CD4-positive, CD25-positive, alpha-beta regulatory T cell (primary cell): Measurements from ENCODE around the gene NBAS. TPM values are rescaled to one million over a fixed set of nuclear protein-coding genes. Genes with fewer than 3 reads are reported as not detected.

Experiments used
- ATAC-seq, 2 donors: fragments of 150-1000 bp; cut with Tn5 transposase; one replicate each; pipeline ENCODE4 v1.10.0; 2021; ENCODE audit warnings: low read depth in 2 of 2, moderate number of reproducible peaks in 2 of 2, moderate library complexity in 1 of 2
- DNase-seq, 3 donors: peaks; one replicate each; pipeline versions ENCODE4 v3.0.0 to v3.0.0-alpha.2; 2012 to 2022; ENCODE audit warnings: mixed read lengths in 1 of 3
- H3K27ac ChIP-seq: one replicate; pipeline ENCODE4 v1.7.0; 2013; ENCODE audit warnings: mild to moderate bottlenecking, low read length; ENCODE audit not compliant: insufficient read depth, poor library complexity, severe bottlenecking
- H3K27me3 ChIP-seq: one replicate; pipeline ENCODE4 v1.7.0; 2013; ENCODE audit warnings: low read length; ENCODE audit not compliant: control insufficient read depth, insufficient read depth
- H3K36me3 ChIP-seq: one replicate; pipeline ENCODE4 v1.7.0; 2013; ENCODE audit warnings: mild to moderate bottlenecking, low read length, moderate library complexity; ENCODE audit not compliant: control insufficient read depth, insufficient read depth
- H3K4me1 ChIP-seq: 2 replicates; pipeline ENCODE4 v1.7.0; 2013; ENCODE audit warnings: mild to moderate bottlenecking, low read length; ENCODE audit not compliant: insufficient read depth, control insufficient read depth, poor library complexity, severe bottlenecking
- H3K4me3 ChIP-seq: one replicate; pipeline ENCODE4 v1.7.0; 2013; ENCODE audit warnings: low read depth, mild to moderate bottlenecking, low read length, moderate library complexity
- H3K9me3 ChIP-seq, 2 experiments: 1 replicate in 1 of 2; 2 replicates in 1 of 2; pipeline ENCODE4 v1.7.0; 2013; ENCODE audit warnings: low read length in 2 of 2, mild to moderate bottlenecking in 1 of 2, moderate library complexity in 1 of 2; ENCODE audit not compliant: control insufficient read depth in 2 of 2
- H3K27ac Mint-ChIP-seq, 3 donors: one replicate each; pipeline ENCODE4 v1.8.0; 2020 to 2022; ENCODE audit warnings: mild to moderate bottlenecking in 3 of 3, mixed read lengths in 3 of 3, moderate library complexity in 2 of 3
- H3K27me3 Mint-ChIP-seq: one replicate; pipeline ENCODE4 v1.8.0; 2022; ENCODE audit warnings: mild to moderate bottlenecking, mixed read lengths
- H3K36me3 Mint-ChIP-seq: one replicate; pipeline ENCODE4 v1.8.0; 2020; ENCODE audit warnings: mixed read lengths
- H3K4me1 Mint-ChIP-seq, 4 donors: one replicate each; pipeline ENCODE4 v1.8.0; 2020 to 2022; ENCODE audit warnings: mixed read lengths in 4 of 4, mild to moderate bottlenecking in 1 of 4
- H3K4me3 Mint-ChIP-seq, 4 donors: one replicate each; pipeline ENCODE4 v1.8.0; 2020 to 2022; ENCODE audit warnings: mild to moderate bottlenecking in 4 of 4, mixed read lengths in 4 of 4, moderate library complexity in 3 of 4
- H3K9me3 Mint-ChIP-seq, 7 donors: one replicate each; pipeline ENCODE4 v1.8.0; 2020 to 2022; ENCODE audit warnings: mixed read lengths in 7 of 7, mild to moderate bottlenecking in 3 of 7, moderate library complexity in 2 of 7
- polyA plus RNA-seq, 4 donors: library from polyadenylated mRNA; unstranded; fragments of 300-500 nt; fragmentation: Illumina TruSeq; gene quantifications; one replicate each; pipeline ENCODE4 v1.2.3, GENCODE V29; 2021
- total RNA-seq: library from RNA; stranded (reverse); gene quantifications from one replicate; pipeline ENCODE4 v1.2.3, GENCODE V29; 2022

Gene NBAS
- total and polyA plus RNA-seq, 5 donors from 2014 or later: 18.5 to 31.9 (median 19.5) TPM

GRCh38 chr2:15555760-15556193 is 5.4 kb downstream of the NBAS start:
- H3K4me1 ChIP-seq: peaks cover 9% of the 10 kb centered on the region
- Mint-ChIP-seq H3K27ac (peak overlapping the region in 1 of 3 donors; percentile 45), H3K9me3 (no peaks in the 10 kb centered on the region), H3K36me3 (peaks cover 24% of the 10 kb centered on the region), H3K27me3 (no peaks in the 10 kb centered on the region), H3K4me1 (peaks cover 13 to 45% (median 31%) of the 10 kb centered on the region in 4 donors), H3K4me3 (no peak overlapping the region)
- no peak overlapping the region for H3K27ac ChIP-seq
- H3K4me3 ChIP-seq: no peak overlapping the region
- ATAC-seq (no peak), DNase-seq (no peak)
- no peaks in the 10 kb centered on the region for H3K27me3 ChIP-seq
- peaks cover 45% of the 10 kb centered on the region for H3K36me3 ChIP-seq
- no peaks in the 10 kb centered on the region for H3K9me3 ChIP-seq

GRCh38 chr2:15554525-15555218 is 6.5 kb downstream of the NBAS start:
- Histone ChIP-seq H3K27me3 (no peaks in the 10 kb centered on the region), H3K36me3 (peaks cover 47% of the 10 kb centered on the region), H3K4me3 (no peak overlapping the region), H3K9me3 (no peaks in the 10 kb centered on the region), H3K4me1 (peaks cover 2% of the 10 kb centered on the region), H3K27ac (no peak overlapping the region)
- H3K36me3 Mint-ChIP-seq: peaks cover 24% of the 10 kb centered on the region
- H3K4me1 Mint-ChIP-seq: peaks cover 5 to 34% (median 22%) of the 10 kb centered on the region in 4 donors
- H3K27me3 Mint-ChIP-seq: no peaks in the 10 kb centered on the region
- DNase-seq (no peak), ATAC-seq (no peak)
- H3K9me3 Mint-ChIP-seq: no peaks in the 10 kb centered on the region
- H3K27ac Mint-ChIP-seq: no peak overlapping the region
- no peak overlapping the region for H3K4me3 Mint-ChIP-seq

- Mint-ChIP-seq H3K36me3 (peaks cover 29% of the 10 kb centered on the region), H3K4me3 (no peak overlapping the region)
- peaks cover 53% of the 10 kb centered on the region for H3K36me3 ChIP-seq
Observed at GRCh38 chr2:15553951-15554350, 7.2 kb downstream of the NBAS start.

GRCh38 chr2:15553519-15553918 is 7.6 kb downstream of the NBAS start:
- Mint-ChIP-seq H3K9me3 (no peaks in the 10 kb centered on the region), H3K4me1 (peaks cover 4 to 27% (median 14%) of the 10 kb centered on the region in 4 donors), H3K27ac (no peak overlapping the region), H3K4me3 (no peak overlapping the region), H3K36me3 (peaks cover 33% of the 10 kb centered on the region), H3K27me3 (no peaks in the 10 kb centered on the region)
- DNase-seq (no peak), ATAC-seq (no peak)
- Histone ChIP-seq H3K4me1 (no peaks in the 10 kb centered on the region), H3K36me3 (peaks cover 55% of the 10 kb centered on the region), H3K27ac (no peak overlapping the region), H3K4me3 (no peak overlapping the region), H3K9me3 (no peaks in the 10 kb centered on the region), H3K27me3 (no peaks in the 10 kb centered on the region)

More at GRCh38 chr2:15553951-15554350, 7.2 kb downstream of the NBAS start:
- H3K27ac ChIP-seq: no peak overlapping the region
- no peak overlapping the region for H3K27ac Mint-ChIP-seq
- no peak for DNase-seq
- H3K9me3 Mint-ChIP-seq: no peaks in the 10 kb centered on the region
- no peaks in the 10 kb centered on the region for H3K4me1 ChIP-seq
- H3K9me3 ChIP-seq: no peaks in the 10 kb centered on the region
- peaks cover 4 to 27% (median 15%) of the 10 kb centered on the region in 4 donors for H3K4me1 Mint-ChIP-seq
- no peaks in the 10 kb centered on the region for H3K27me3 ChIP-seq
- H3K4me3 ChIP-seq: no peak overlapping the region
- H3K27me3 Mint-ChIP-seq: no peaks in the 10 kb centered on the region
- ATAC-seq: no peak

- H3K27ac ChIP-seq: no peak overlapping the region
- Mint-ChIP-seq H3K27ac (no peak overlapping the region), H3K9me3 (no peaks in the 10 kb centered on the region), H3K4me1 (peaks cover 3 to 17% (median 11%) of the 10 kb centered on the region in 4 donors), H3K36me3 (peaks cover 27% of the 10 kb centered on the region), H3K4me3 (no peak overlapping the region), H3K27me3 (no peaks in the 10 kb centered on the region)
- ATAC-seq (no peak), DNase-seq (no peak)
- peaks cover 37% of the 10 kb centered on the region for H3K36me3 ChIP-seq
- H3K27me3 ChIP-seq: no peaks in the 10 kb centered on the region
- no peaks in the 10 kb centered on the region for H3K9me3 ChIP-seq
- H3K4me3 ChIP-seq: no peak overlapping the region
- H3K4me1 ChIP-seq: no peaks in the 10 kb centered on the region
Observed at GRCh38 chr2:15548974-15549373, 12.2 kb downstream of the NBAS start.

- H3K27me3 Mint-ChIP-seq: no peaks in the 10 kb centered on the region
- no peaks in the 10 kb centered on the region for H3K9me3 Mint-ChIP-seq
- ATAC-seq: no peak
- H3K4me3 ChIP-seq: no peak overlapping the region
- H3K27ac Mint-ChIP-seq: peak overlapping the region in 1 of 3 donors; percentile 48
- H3K27ac ChIP-seq: no peak overlapping the region
- H3K4me1 ChIP-seq: no peaks in the 10 kb centered on the region
- no peaks in the 10 kb centered on the region for H3K9me3 ChIP-seq
- no peak overlapping the region for H3K4me3 Mint-ChIP-seq
- peaks cover 3 to 17% (median 13%) of the 10 kb centered on the region in 4 donors for H3K4me1 Mint-ChIP-seq
- H3K36me3 Mint-ChIP-seq: peaks cover 25% of the 10 kb centered on the region
- no peaks in the 10 kb centered on the region for H3K27me3 ChIP-seq
- no peak for DNase-seq
- H3K36me3 ChIP-seq: peaks cover 23% of the 10 kb centered on the region
Observed at GRCh38 chr2:15547115-15547876, 13.8 kb downstream of the NBAS start.

- H3K9me3 ChIP-seq: no peaks in the 10 kb centered on the region
- no peak for DNase-seq
- no peaks in the 10 kb centered on the region for H3K4me1 ChIP-seq
- peak overlapping the region in 1 of 3 donors; percentile 48 for H3K27ac Mint-ChIP-seq
- H3K36me3 Mint-ChIP-seq: peaks cover 20% of the 10 kb centered on the region
- H3K4me3 Mint-ChIP-seq: no peak overlapping the region
- peaks cover 18% of the 10 kb centered on the region for H3K36me3 ChIP-seq
- no peak overlapping the region for H3K4me3 ChIP-seq
- peaks cover 2 to 15% (median 11%) of the 10 kb centered on the region in 4 donors for H3K4me1 Mint-ChIP-seq
- no peaks in the 10 kb centered on the region for H3K27me3 Mint-ChIP-seq
- H3K27ac ChIP-seq: no peak overlapping the region
- ATAC-seq: no peak
- H3K9me3 Mint-ChIP-seq: no peaks in the 10 kb centered on the region
- H3K27me3 ChIP-seq: no peaks in the 10 kb centered on the region
Observed at GRCh38 chr2:15546297-15547098, 14.6 kb downstream of the NBAS start.
